Liver (tissue), 9 donors: ENCODE data around the gene CD6. TPM values are rescaled to one million over a fixed set of nuclear protein-coding genes. Genes with fewer than 3 reads are reported as not detected.

ENCODE experiments used
- DNase-seq: peaks from one replicate; pipeline ENCODE4 v3.0.0-alpha.2; 2017; ENCODE audit warnings: low spot score
- H3K27ac ChIP-seq, 2 donors: one replicate each; pipeline ENCODE4 v1.7.0; 2013; ENCODE audit warnings: inconsistent platforms in 2 of 2, low read length in 2 of 2, control low read depth in 1 of 2, low read depth in 1 of 2, mild to moderate bottlenecking in 1 of 2
- H3K27me3 ChIP-seq, 4 donors: one replicate each; pipeline versions ENCODE4 v1.6.1 to v1.7.0; 2013; ENCODE audit warnings: low read length in 3 of 4, inconsistent platforms in 1 of 4, mild to moderate bottlenecking in 1 of 4, moderate library complexity in 1 of 4; ENCODE audit not compliant: control insufficient read depth in 4 of 4, insufficient read depth in 4 of 4
- H3K36me3 ChIP-seq, 4 donors: one replicate each; pipeline versions ENCODE4 v1.6.1 to v1.7.0; 2013; ENCODE audit warnings: low read length in 3 of 4, mild to moderate bottlenecking in 3 of 4, low read depth in 1 of 4, moderate library complexity in 1 of 4; ENCODE audit not compliant: control insufficient read depth in 4 of 4, insufficient read depth in 3 of 4
- H3K4me1 ChIP-seq, 4 donors: one replicate each; pipeline versions ENCODE4 v1.6.1 to v1.7.0; 2013; ENCODE audit warnings: low read length in 3 of 4, mild to moderate bottlenecking in 3 of 4, moderate library complexity in 1 of 4; ENCODE audit not compliant: control insufficient read depth in 4 of 4, insufficient read depth in 4 of 4
- H3K4me3 ChIP-seq, 3 donors: one replicate each; pipeline versions ENCODE4 v1.6.1 to v1.7.0; 2013; ENCODE audit warnings: low read length in 3 of 3, control low read depth in 1 of 3, low read depth in 1 of 3, mild to moderate bottlenecking in 1 of 3
- H3K9ac ChIP-seq, 2 donors: one replicate each; pipeline ENCODE4 v1.7.0; 2013; ENCODE audit warnings: low read length in 2 of 2, mild to moderate bottlenecking in 2 of 2, moderate library complexity in 2 of 2, control low read depth in 1 of 2, low read depth in 1 of 2
- H3K9me3 ChIP-seq, 4 donors: one replicate each; pipeline versions ENCODE4 v1.6.1 to v1.7.0; 2013; ENCODE audit warnings: low read length in 3 of 4; ENCODE audit not compliant: control insufficient read depth in 4 of 4
- CTCF ChIP-seq: fragments of 150-350 bp; IDR thresholded peaks from 2 replicates; pipeline ENCODE4 v1.5.1; 2017; ENCODE audit warnings: improper control_type of control experiment, low read depth, low read length; ENCODE audit not compliant: missing input control
- EGR1 ChIP-seq, 2 donors: IDR thresholded peaks; 2 replicates each; pipeline ENCODE4 v1.6.1; 2016 to 2018; ENCODE audit warnings: antibody characterized with exemption in 2 of 2, low read depth in 2 of 2
- FOXA1 ChIP-seq: IDR thresholded peaks from 2 replicates; pipeline ENCODE4 v1.6.1; 2016; ENCODE audit warnings: antibody characterized with exemption
- FOXA2 ChIP-seq: IDR thresholded peaks from 2 replicates; pipeline ENCODE4 v1.6.1; 2016; ENCODE audit warnings: antibody characterized with exemption
- GABPA ChIP-seq, 2 donors: IDR thresholded peaks in 1 of 2; conservative IDR thresholded peaks in 1 of 2; 2 replicates each; pipeline ENCODE4 v1.6.1; 2016; ENCODE audit warnings: antibody characterized with exemption in 2 of 2, mild to moderate bottlenecking in 1 of 2, moderate library complexity in 1 of 2
- HNF4A ChIP-seq, 2 donors: conservative IDR thresholded peaks; 2 replicates each; pipeline ENCODE4 v1.6.1; 2016; ENCODE audit warnings: antibody characterized with exemption in 2 of 2, mild to moderate bottlenecking in 2 of 2
- HNF4G ChIP-seq: IDR thresholded peaks from 2 replicates; pipeline ENCODE4 v1.6.1; 2016; ENCODE audit warnings: antibody characterized with exemption
- JUND ChIP-seq, 2 donors: IDR thresholded peaks; 2 replicates each; pipeline ENCODE4 v1.6.1; 2016; ENCODE audit warnings: antibody characterized with exemption in 2 of 2
- MAX ChIP-seq: IDR thresholded peaks from 2 replicates; pipeline ENCODE4 v1.6.1; 2016; ENCODE audit warnings: antibody characterized with exemption
- NR2F2 ChIP-seq: IDR thresholded peaks from 2 replicates; pipeline ENCODE4 v1.6.1; 2016; ENCODE audit warnings: antibody characterized with exemption
- RAD21 ChIP-seq, 2 donors: IDR thresholded peaks; 2 replicates each; pipeline ENCODE4 v1.6.1; 2016; ENCODE audit warnings: antibody characterized with exemption in 2 of 2, mild to moderate bottlenecking in 2 of 2
- REST ChIP-seq: IDR thresholded peaks from 2 replicates; pipeline ENCODE4 v1.6.1; 2016; ENCODE audit warnings: antibody characterized with exemption, mild to moderate bottlenecking
- RXRA ChIP-seq, 2 donors: IDR thresholded peaks; 2 replicates each; pipeline ENCODE4 v1.6.1; 2017 to 2018; ENCODE audit warnings: antibody characterized with exemption in 2 of 2, mild to moderate bottlenecking in 1 of 2
- SP1 ChIP-seq: IDR thresholded peaks from 2 replicates; pipeline ENCODE4 v1.6.1; 2018; ENCODE audit warnings: antibody characterized with exemption, mild to moderate bottlenecking
- WGBS: extraction: QIAGEN DNeasy Blood & Tissue Kit; methylation state at CpG from one replicate; pipeline ENCODE4 v1.1.7; 2013; 5-methylcytosine and 5-hydroxymethylcytosine counted together
- polyA plus RNA-seq, 2 donors: library from polyadenylated mRNA; stranded (reverse) in 1 of 2; unstranded in 1 of 2; fragments of 200-250 nt in 1 of 2; fragments of >200 nt in 1 of 2; fragmentation: Nextera tagmentation in 1 of 2; extraction: Ambion mirVana in 1 of 2; gene quantifications; one replicate each; pipeline versions ENCODE4 v1.2.1 to v1.2.3, GENCODE V29; 2013 to 2015
- total RNA-seq, 2 donors: library from RNA; depleted of rRNA; stranded (reverse); fragments of >200 nt; gene quantifications; one replicate each; pipeline ENCODE4 v1.2.3, GENCODE V29; 2014
- donor health status: healthy.
- donor health status: healthy.
- donor health status: healthy.
- donor health status: healthy.
- donor health status: healthy.

CD6 gene
- total and polyA plus RNA-seq, 4 donors, result 0.31 to 0.59 (median 0.45) TPM

GRCh38 chr11:60984636-60985035 is 13.2 kb downstream of the CD6 start (continued):
- no peak for TF ChIP-seq EGR1 (IDR thresholded peaks at IDR 0.05; ENCODE audit: low read depth in 2 of 2)
- TF ChIP-seq GABPA (IDR thresholded peaks at IDR 0.05 in 1 of 2, conservative IDR thresholded peaks at IDR 0.05 in 1 of 2), result no peak
- TF ChIP-seq SP1, result no peak
- TF ChIP-seq HNF4G, result no peak

GRCh38 chr11:60985501-60985900 is 14.0 kb downstream of the CD6 start:
- peaks cover 0 to 2% (median 0%) of the 10 kb centered on the region in 4 donors for H3K27me3 ChIP-seq
- H3K27ac ChIP-seq, result no peak overlapping the region
- no peak overlapping the region for H3K4me3 ChIP-seq
- no peaks in the 10 kb centered on the region for H3K36me3 ChIP-seq
- 74% methylated on average over 2 of the region's 2 CpGs for WGBS
- H3K4me1 ChIP-seq, result no peaks in the 10 kb centered on the region
- no peaks in the 10 kb centered on the region for H3K9me3 ChIP-seq
- TF ChIP-seq FOXA1 (no peak), RAD21 (IDR thresholded peaks at IDR 0.05) (no peak), REST (no peak), FOXA2 (no peak), JUND (IDR thresholded peaks at IDR 0.05) (no peak), NR2F2 (no peak), RXRA (IDR thresholded peaks at IDR 0.05) (no peak), SP1 (no peak), HNF4A (conservative IDR thresholded peaks at IDR 0.05) (no peak), HNF4G (no peak), GABPA (IDR thresholded peaks at IDR 0.05 in 1 of 2, conservative IDR thresholded peaks at IDR 0.05 in 1 of 2) (no peak), MAX (no peak)
- no peak for DNase-seq
- H3K9ac ChIP-seq, result no peak overlapping the region

GRCh38 chr11:60985991-60986915 is 14.8 kb downstream of the CD6 start:
- DNase-seq, result no peak
- H3K36me3 ChIP-seq, result no peaks in the 10 kb centered on the region
- no peak overlapping the region for H3K4me3 ChIP-seq
- H3K27me3 ChIP-seq, result peaks cover 0 to 2% (median 0%) of the 10 kb centered on the region in 4 donors
- whole genome bisulfite sequencing, result 73% methylated on average over 17 of the region's 17 CpGs
- H3K9ac ChIP-seq, result no peak overlapping the region
- TF ChIP-seq CTCF (no peak), NR2F2 (no peak)
- H3K4me1 ChIP-seq, result no peaks in the 10 kb centered on the region
- H3K9me3 ChIP-seq, result no peaks in the 10 kb centered on the region
- no peak overlapping the region for H3K27ac ChIP-seq
